ENCODE measurements around the gene GEMIN2.
"Not testable (repeated sequence)": the region's sequence is repeated elsewhere in the genome, so short reads cannot be mapped to it uniquely, and the experiment has no call there.

The GEMIN2 gene

DNA sequence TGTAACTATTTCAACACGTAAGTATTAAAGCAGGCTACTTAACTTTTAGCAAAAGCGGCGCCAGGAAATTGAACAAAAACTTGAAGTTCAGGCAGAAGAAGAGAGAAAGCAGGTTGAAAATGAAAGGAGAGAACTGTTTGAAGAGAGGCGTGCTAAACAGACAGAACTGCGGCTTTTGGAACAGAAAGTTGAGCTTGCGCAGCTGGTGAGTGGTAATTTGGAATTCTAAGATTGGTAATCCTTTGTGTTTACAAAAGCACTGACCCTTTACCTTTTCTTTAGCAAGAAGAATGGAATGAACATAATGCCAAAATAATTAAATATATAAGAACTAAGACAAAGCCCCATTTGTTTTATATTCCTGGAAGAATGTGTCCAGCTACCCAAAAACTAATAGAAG, 64.9 kb downstream of the GEMIN2 start:
- no peak for DNase-seq

DNA sequence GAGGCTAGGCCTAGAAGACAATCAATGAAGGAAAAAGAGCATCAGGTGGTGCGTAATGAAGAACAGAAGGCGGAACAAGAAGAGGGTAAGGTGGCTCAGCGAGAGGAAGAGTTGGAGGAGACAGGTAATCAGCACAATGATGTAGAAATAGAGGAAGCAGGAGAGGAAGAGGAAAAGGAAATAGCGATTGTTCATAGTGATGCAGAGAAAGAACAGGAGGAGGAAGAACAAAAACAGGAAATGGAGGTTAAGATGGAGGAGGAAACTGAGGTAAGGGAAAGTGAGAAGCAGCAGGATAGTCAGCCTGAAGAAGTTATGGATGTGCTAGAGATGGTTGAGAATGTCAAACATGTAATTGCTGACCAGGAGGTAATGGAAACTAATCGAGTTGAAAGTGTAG, 66.4 kb downstream of the GEMIN2 start:
- DNase-seq: no peak

DNA sequence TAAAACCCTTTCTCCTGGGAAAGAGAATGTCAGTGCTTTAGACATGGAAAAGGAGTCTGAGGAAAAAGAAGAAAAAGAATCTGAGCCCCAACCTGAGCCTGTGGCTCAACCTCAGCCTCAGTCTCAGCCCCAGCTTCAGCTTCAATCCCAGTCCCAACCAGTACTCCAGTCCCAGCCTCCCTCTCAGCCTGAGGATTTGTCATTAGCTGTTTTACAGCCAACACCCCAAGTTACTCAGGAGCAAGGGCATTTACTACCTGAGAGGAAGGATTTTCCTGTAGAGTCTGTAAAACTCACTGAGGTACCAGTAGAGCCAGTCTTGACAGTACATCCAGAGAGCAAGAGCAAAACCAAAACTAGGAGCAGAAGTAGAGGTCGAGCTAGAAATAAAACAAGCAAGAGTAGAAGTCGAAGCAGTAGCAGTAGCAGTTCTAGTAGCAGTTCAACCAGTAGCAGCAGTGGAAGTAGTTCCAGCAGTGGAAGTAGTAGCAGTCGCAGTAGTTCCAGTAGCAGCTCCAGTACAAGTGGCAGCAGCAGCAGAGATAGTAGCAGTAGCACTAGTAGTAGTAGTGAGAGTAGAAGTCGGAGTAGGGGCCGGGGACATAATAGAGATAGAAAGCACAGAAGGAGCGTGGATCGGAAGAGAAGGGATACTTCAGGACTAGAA, 67.0 kb downstream of the GEMIN2 start:
- no peak for DNase-seq

DNA sequence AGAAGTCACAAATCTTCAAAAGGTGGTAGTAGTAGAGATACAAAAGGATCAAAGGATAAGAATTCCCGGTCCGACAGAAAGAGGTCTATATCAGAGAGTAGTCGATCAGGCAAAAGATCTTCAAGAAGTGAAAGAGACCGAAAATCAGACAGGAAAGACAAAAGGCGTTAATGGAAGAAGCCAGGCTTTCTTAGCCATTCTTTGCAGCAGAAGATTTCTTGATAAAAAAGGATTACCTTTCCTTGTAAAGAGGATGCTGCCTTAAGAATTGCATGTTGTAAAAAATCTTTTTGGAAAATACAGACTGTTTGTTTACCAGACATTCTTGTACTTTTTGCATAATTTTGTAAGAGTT, 67.5 kb downstream of the GEMIN2 start:
- DNase-seq: no peak

DNA sequence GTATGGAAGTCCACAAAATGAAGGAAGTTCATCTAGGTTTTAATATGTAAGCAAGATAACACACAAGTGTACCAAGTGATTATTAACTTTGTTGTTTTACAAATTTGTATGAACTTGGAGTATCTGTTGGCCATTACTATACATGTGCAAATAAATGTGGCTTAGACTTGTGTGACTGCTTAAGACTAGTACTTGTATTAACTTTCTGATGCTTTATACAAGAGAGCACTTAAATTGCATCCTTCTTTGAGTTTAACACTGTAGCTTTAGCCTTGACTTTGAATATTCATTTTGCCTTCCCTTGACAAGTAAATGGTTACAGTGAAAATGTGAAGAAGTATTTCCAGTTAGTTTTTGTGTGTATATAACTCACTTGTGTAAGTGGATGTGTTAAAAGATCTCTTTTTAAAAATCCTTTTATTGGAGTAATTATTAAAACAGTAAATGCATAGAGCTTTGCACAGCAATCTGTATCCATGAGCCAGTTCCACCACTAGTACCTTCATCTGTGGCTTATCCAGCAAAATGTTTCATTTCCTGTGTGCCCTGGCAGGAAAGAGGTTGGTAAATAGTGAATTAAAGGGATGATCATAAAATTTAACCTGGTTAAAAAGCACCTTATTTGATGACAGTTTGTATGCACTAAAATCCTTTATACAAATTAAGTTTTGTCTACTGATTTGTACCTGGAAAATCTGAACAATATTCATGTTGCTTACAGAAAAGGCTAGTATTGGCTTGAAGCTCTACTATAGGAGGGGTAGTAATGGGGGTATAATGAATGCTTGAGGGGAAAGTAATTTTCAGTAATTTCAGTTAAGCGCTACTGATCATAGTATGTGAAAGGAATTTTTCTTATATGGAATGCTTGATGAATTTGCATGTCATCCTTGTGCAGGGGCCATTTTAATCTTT, 68.9 kb downstream of the GEMIN2 start:
- DNase-seq: no peak

DNA sequence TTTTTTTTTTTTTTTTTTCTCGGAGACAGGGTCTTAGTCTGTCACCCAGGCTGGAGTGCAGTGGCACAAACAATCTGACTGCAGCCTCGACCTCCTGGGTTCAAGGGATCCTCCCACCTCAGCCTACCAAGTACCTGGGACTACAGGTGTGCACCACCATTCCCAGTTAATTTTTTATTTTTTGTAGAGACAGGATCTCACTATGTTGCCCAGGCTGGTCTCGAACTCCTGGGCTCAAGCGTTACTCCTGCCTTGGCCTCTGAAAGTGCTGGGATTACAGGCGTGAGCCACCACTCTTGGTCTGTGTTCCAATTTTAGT, 69.5 kb downstream of the GEMIN2 start:
- not testable (repeated sequence) for DNase-seq

DNA sequence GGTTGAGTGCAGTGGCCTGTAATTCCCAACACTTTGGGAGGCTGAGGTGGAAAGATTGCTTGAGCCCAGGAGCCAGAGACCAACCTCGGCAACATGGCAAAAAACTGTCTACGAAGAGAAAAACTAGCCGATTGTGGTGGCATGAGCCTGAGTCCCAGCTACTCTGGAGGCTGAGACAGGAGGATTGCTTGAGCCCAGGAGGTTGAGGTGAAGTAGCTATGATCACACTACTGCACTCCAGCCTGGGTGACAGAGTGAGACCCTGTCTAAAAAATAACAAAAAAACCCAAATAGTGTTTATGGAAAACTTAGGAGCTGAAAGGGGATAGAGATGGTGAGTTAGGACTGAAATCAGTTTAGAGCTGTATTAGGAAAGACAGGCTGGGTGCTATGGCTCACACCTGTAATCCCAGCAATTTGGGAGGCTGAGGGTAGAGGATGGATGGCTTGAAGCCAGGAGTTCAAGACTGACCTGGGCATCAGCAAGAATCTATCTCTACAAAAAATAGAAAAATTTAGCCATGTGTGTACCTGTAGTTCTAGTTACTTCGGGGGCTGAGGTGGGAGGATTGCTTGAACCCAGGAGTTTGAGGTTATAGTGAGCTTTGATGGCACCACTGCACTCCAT, 70.6 kb downstream of the GEMIN2 start:
- DNase-seq: no peak

DNA sequence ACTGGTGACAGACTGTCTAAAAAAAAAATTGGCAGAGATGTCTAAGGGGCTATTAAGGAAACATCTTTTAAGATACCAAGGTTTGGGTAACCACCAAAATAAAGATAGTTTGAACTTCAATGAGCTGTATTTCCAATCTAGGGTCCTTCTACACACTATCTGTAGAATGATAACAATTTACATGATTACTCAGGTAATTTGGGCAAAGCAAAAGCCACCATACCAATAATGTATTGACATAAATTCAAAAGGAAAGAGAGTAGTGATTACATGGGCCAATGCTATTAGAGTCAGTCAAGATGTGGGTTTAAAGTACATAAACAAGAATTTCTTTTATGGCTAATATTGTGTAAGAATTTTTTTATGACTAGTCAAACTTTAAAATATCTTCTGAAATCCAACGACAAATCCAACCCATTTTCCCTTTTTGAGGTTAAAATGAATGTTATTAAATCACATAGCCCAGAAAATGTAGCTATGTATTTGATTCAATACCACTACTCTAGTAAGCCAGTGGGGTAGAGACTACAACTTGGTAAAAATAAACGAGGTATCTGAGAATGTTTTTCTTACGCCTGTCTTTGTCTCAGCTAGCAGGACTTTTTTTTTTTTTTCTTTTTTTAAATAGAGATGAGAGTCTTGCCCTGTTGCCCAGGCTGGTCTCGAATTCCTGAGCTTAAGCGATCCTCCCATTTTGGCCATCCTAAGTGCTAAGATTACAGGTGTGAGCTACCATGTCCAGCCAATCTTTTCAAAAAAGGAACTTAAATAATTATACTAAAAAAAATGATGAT, 71.3 kb downstream of the GEMIN2 start:
- DNase-seq: no peak

Measured in SHP77 treated with DMSO at 0.1 percent for 48 hours (cell line).